Brain microvascular endothelial cell (primary cell): ENCODE data around the gene CORO7.

Experiments
- DNase-seq: peaks from one replicate; pipeline ENCODE4 v3.0.0-alpha.2; 2020
- H3K27ac ChIP-seq: fragments of 250-450 bp; sonication (Bioruptor Pico); 2 replicates; pipeline ENCODE4 v1.5.1; 2020; ENCODE audit warnings: mild to moderate bottlenecking, moderate library complexity
- H3K27me3 ChIP-seq: fragments of 250-450 bp; sonication (Bioruptor Pico); replicated peaks from 2 replicates; pipeline ENCODE4 v1.5.1; 2020; ENCODE audit warnings: mild to moderate bottlenecking
- H3K36me3 ChIP-seq: fragments of 250-450 bp; sonication (Bioruptor Pico); replicated peaks from 2 replicates; pipeline ENCODE4 v1.5.1; 2020; ENCODE audit warnings: mild to moderate bottlenecking
- H3K4me3 ChIP-seq: 2 replicates; pipeline ENCODE4 v1.5.1; 2011; ENCODE audit warnings: low read depth, mild to moderate bottlenecking, control low read depth, low read length, moderate library complexity
- CTCF ChIP-seq: IDR thresholded peaks from 2 replicates; pipeline ENCODE4 v1.5.1; 2011; ENCODE audit warnings: low read depth, mild to moderate bottlenecking, moderate library complexity, low read length, control low read depth, inconsistent platforms; ENCODE audit errors: missing control alignments
- in situ Hi-C: cut with HindIII; loops from 2 replicates; pipeline ENCODE4 v1.10.0; 2017; ENCODE audit warnings: low sequenced_read_pairs, low pct_ligation_motif_present

The CORO7 gene

GRCh38 chr16:4433228-4433627 lies 16.8 kb upstream of the CORO7 start:
- Histone ChIP-seq H3K4me3 (no peak overlapping the region), H3K27me3 (no peaks in the 10 kb centered on the region), H3K36me3 (peaks cover 26% of the 10 kb centered on the region), H3K27ac (no peak overlapping the region)
- in situ Hi-C loops = no loop called here
- TF ChIP-seq CTCF = no peak
- no peak for DNase-seq

- no peak for TF ChIP-seq CTCF
- H3K36me3 ChIP-seq = peaks cover 23% of the 10 kb centered on the region
- in situ Hi-C loops = no loop called here
- no peak overlapping the region for H3K4me3 ChIP-seq
- H3K27ac ChIP-seq = no peak overlapping the region
- no peak for DNase-seq
- no peaks in the 10 kb centered on the region for H3K27me3 ChIP-seq
These were observed 14.6 kb upstream of the CORO7 start for GRCh38 chr16:4431023-4431422.

GRCh38 chr16:4428500-4428899 lies 12.1 kb upstream of the CORO7 start:
- Histone ChIP-seq H3K36me3 (peaks cover 12% of the 10 kb centered on the region), H3K27me3 (no peaks in the 10 kb centered on the region), H3K4me3 (no peak overlapping the region), H3K27ac (no peak overlapping the region)
- TF ChIP-seq CTCF = no peak
- DNase-seq = no peak
- in situ Hi-C loops = no loop called here

- no peaks in the 10 kb centered on the region for H3K27me3 ChIP-seq
- H3K27ac ChIP-seq = peak overlapping the region; percentile 99
- in situ Hi-C loops = no loop called here
- TF ChIP-seq CTCF = no peak
- peaks cover 12% of the 10 kb centered on the region for H3K36me3 ChIP-seq
- no peak for DNase-seq
- peak overlapping the region; percentile 98 for H3K4me3 ChIP-seq
These were observed 10.5 kb upstream of the CORO7 start for GRCh38 chr16:4426722-4427372.

- H3K36me3 ChIP-seq = peaks cover 8% of the 10 kb centered on the region
- DNase-seq = no peak
- no peaks in the 10 kb centered on the region for H3K27me3 ChIP-seq
- H3K27ac ChIP-seq = peak overlapping the region; percentile 99
- in situ Hi-C loops = no loop called here
- TF ChIP-seq CTCF = no peak
- peak overlapping the region; percentile 98 for H3K4me3 ChIP-seq
These were observed 9.8 kb upstream of the CORO7 start for GRCh38 chr16:4426021-4426684.
